GM21786 (cell line): Measurements from ENCODE around the gene KRTAP5-2.
"Not testable (repeated sequence)": the region's sequence is repeated elsewhere in the genome, so short reads cannot be mapped to it uniquely, and the experiment has no call there.

ENCODE experiments used
- ATAC-seq: cut with Tn5 transposase; IDR thresholded peaks from one replicate; pipeline ENCODE4 v1.9.1; 2021; ENCODE audit not compliant: unreplicated experiment

KRTAP5-2 gene

DNA sequence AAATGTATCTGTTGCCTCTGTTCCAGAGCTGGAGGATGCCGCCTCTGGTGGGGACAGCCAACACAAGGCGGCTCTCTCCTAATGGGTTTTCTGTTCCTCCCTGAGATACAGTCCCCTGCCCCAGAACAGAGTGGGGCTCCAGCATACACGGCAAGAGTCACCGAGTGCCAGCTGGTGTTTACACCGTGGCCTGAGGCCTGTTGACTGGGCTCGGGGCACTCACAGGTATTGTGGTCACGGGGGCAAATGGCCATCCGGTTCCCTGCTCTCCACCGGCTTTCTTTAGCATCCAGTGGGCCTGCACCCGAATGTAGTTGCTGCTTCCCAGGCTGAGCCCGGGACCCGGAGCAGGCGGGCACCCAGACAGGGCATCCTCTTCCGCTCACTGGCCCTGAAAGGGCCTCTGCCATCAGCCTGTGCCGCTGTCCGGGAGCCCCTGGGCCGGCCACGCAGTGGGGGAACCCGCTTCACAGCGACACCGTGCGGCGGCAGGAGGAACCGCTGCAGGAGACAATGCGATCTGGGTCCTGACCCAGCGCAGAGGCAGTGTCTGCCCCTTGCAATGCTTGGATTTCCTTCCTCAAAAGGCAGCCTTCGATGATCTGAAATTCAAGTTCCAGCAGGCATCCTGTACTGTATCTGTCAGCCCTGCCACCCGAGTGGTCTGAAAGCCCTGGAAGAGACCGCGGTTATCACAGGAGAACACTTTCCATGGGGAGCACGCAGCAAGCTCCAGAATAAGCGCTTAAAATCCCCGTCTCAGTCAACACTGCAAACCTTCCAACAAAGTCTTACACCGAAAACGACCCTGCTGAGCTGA is 30.6 kb upstream of the KRTAP5-2 start:
- ATAC-seq, result peak; percentile 65

GRCh38 chr11:1625541-1625940 is 27.4 kb upstream of the KRTAP5-2 start:
- no peak for ATAC-seq

DNA sequence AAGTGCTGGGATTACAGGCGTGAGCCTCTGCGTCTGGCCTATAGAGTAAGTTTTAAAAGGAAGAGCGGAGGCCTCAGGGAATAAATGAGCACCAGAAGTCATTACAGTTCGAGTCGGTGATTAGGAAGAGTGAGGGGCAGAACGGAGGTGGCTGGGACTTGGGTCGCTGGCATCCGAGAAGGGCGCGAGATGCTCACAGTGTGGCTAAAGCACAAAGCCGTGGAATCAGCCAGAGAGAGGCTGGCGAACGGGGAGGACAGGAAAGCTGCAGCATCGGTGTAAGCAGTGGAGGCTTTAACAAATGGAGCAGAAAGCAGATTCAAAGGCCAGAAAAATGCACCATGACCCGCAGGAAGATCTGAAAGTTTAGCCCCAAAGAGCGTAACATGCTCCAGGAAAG is 26.5 kb upstream of the KRTAP5-2 start:
- no peak for ATAC-seq

DNA sequence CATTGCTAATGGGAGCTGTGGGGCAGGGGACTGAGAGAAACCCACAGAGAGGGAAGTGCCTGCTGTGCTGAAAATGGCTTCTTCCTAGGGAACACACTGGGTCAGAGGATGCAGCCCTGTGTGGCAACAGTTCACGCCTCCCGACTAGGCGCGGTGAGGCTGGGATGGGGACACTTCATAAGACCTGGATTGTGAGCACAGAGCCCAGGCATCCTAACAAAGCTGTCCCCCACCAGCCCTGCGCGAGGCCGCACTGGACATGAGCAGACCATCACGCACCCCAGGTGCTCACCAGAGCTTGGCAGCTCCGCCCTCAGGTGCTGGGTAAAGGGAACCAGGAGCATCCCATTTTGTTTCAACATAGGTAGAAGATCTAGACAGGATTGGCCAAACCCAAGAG is 25.6 kb upstream of the KRTAP5-2 start:
- ATAC-seq, result no peak

DNA sequence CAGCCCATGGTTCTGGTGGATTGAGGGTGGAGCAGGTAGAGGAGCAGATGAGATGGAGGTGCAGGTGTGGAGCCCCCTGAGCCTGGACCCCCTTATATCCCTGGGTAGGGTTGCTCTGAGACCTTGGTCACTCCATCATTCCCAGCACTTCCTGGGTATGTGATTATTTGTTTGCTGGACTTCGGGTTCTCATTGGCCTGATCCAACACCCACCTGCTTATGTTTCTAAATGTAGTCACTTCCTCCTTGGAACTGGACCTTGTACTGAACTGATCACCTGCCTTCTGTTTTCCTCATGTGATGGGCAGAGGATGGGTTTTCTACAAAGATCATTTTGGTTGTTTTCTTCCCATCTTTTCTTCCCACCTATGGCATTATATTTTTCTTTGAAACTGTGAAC is 24.0 kb upstream of the KRTAP5-2 start, which contains the start of gene KRTAP5-4:
TSS of gene KRTAP5-4 (minus strand) at position 53 of the 400 bp plus-strand sequence. CDS start at position 8, 45 bp downstream.
- ATAC-seq, result no peak

DNA sequence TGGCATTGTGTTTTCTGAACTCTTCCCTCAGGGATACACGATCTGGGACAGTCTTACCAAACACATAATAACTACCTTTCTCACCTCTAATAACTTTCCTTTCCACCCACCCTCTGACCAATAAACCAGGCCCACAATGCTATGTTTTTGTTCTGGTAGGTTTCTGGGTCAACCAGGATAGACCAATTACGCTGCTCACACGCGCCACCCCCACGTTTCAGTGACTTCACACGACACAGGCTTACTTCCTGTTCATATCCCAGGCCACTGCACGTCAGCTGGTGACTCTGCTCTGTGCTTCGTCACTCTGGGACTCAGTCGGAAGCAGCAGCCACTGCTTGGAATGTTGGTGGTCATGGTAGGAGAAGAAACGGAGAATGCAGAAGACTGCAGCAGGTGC is 21.4 kb upstream of the KRTAP5-2 start:
- ATAC-seq, result no peak

GRCh38 chr11:1618231-1618630 is 20.1 kb upstream of the KRTAP5-2 start:
- no peak for ATAC-seq

DNA sequence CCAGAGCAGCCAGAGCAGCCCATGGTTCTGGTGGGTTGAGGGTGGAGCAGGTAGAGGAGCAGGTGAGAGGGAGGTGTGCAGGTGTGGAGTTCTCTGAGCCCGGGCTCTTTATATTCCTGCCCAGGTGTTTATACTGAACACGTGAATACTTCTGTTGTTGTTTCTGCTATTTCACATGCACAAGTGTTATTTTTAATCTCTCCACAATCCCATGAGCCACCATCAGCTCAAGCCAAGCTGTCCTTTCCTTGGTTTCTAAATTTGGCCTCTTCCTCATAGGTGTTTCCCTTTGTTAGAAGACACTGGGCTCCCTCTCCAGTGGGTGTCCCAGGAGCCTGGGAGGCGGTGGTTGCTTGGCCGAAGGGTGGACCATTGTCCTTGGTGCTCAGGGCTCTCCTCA is 10.3 kb upstream of the KRTAP5-2 start, which contains the start of gene KRTAP5-3:
TSS of gene KRTAP5-3 (minus strand) at position 101 of the 400 bp plus-strand sequence. CDS start at position 23, 78 bp downstream.
- no peak for ATAC-seq

GRCh38 chr11:1607901-1608300 is 9.8 kb upstream of the KRTAP5-2 start:
- not testable (repeated sequence) for ATAC-seq

DNA sequence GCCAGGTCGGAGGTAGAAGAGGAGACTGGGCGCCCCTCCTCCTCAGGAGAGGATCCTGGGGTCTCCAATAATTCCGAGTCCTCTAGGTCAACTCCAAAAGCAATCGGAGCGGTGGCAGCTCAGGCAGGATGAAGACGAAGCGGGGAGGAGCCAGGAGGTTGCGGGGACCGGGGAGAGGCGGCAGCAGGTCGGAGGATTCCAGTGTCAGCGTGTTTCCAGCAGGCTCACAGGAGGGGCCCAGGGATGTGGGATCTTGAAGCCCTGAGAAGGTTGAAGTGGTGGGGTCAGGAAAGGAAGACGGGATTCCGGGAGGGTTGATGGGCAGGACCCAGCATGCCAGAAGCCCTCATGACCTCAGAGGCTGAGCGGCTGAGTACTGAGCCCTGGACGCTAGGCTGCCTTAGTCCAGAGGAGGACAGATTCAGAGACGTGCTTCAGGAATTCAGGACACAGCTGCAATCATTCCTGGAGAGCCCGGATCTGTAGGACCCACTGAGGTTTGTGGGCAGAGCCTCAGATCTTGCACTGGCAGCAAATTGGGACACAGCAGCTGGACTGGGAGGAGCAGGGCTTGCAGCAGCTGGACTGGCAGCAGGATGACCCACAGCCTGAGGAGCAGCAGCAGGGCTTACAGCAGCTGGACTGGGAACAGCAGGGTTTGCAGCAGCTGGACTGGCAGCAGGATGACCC is 9.2 kb upstream of the KRTAP5-2 start:
- ATAC-seq, result not testable (repeated sequence)

DNA sequence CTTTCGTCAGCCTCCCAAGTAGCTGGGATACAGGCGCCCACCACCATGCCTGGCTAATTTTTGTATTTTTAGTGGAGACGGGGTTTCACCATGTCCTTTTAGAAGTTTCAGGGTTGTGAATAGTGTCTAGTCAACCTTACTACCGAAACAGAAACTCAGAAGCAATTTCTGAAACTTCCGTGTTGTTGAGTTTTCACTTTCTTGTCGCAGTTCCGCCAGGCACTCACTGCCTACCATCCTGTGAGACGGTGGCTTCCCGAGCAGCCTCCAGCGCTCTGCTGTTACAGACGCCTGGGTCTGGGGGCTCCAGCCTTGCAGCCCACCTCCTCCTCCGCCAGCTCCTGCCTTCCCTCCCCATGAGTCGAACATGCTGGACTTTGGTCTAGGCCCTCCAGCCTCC is 7.8 kb upstream of the KRTAP5-2 start:
- peak; percentile 99 for ATAC-seq

DNA sequence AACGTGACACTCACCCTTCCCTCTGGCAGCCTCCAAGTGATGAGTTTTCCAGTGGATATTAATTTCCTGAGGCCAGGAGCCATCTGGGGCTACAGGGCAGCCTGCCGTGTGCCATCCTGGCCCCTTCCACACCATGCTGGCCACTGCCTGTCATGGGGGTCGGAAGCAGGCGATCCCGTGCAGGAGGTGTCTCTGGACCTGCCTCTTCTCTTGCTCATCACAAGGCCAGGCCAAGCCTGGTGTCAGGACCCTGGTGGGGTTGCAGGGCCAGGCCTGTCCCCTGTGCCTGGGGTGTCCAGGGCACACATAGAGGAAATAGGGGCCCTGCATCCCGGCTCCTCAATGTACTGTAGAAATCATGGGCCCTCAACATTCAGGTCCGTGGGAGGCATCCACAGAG is 6.6 kb upstream of the KRTAP5-2 start:
- no peak for ATAC-seq

- no peak for ATAC-seq
Measured at GRCh38 chr11:1604181-1604580, 6.1 kb upstream of the KRTAP5-2 start.

DNA sequence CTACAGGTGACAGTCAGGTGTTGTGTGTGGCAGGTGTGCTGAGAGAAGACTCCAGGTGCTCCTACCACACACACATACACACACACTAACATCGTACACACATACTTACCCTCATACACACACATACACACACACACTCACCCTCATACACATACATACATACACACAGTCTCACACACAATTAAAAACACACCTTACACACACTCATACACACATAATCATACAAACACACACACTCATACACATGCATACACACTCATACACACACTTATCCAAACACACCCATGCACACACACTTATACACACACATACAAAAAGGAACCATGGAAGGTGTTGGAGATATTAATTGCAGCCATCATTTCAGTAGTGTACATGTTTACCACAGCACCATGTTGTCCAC is 5.5 kb upstream of the KRTAP5-2 start:
- no peak for ATAC-seq

- ATAC-seq, result not testable (repeated sequence)
Measured at GRCh38 chr11:1601663-1602062, 3.6 kb upstream of the KRTAP5-2 start.

- ATAC-seq, result no peak
Measured at GRCh38 chr11:1600626-1601025, 2.5 kb upstream of the KRTAP5-2 start.

DNA sequence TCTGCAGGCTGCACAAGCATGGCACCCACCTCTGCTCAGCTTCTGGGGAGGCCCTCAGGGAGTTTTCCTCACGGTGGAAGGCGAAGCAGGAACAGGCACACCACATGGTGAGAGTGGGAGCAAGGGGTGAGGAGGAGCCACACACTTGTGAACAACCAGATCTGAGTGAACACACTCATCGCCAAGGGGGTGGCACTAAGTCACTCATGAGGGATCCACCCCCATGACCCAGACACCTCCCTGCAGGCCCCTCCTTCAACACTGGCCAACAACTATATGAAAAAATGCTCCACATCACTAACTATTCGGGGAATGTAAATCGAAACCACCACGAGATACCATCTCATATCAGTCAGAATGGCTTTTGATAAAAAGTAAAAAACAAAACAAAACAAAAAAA is 722 bp upstream of the KRTAP5-2 start:
- ATAC-seq, result no peak

GRCh38 chr11:1598406-1598805 is 312 bp upstream of the KRTAP5-2 start:
- not testable (repeated sequence) for ATAC-seq

GRCh38 chr11:1597331-1597993 is 632 bp downstream of the KRTAP5-2 start:
- no peak for ATAC-seq

DNA sequence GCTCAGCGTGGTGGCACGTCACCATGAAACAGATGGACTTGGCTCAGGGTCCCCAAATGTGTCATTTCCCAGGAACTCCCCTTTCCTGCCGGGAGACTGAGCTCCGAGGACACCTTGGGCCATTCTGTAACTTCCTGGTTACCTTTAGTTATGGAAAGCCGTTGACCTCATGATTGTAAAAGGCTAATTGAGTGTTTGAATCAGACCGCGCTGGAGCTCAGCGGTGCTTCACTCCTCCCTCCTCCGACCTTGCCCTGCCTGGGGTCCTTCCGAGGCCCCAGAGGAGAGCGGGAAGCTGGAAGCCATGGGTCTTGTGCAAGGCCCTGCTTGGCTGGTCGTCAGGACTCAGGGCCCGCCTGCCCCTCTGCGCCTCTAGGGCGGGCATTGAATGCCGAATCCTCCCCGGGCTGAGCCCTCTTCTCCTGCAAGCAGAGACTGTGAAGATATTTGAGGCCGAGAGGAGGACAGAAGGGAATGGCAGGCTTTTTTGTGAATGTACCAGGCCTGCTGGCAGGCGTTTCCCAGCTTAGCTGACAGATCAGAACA is 1.4 kb downstream of the KRTAP5-2 start:
- ATAC-seq, result not testable (repeated sequence)

DNA sequence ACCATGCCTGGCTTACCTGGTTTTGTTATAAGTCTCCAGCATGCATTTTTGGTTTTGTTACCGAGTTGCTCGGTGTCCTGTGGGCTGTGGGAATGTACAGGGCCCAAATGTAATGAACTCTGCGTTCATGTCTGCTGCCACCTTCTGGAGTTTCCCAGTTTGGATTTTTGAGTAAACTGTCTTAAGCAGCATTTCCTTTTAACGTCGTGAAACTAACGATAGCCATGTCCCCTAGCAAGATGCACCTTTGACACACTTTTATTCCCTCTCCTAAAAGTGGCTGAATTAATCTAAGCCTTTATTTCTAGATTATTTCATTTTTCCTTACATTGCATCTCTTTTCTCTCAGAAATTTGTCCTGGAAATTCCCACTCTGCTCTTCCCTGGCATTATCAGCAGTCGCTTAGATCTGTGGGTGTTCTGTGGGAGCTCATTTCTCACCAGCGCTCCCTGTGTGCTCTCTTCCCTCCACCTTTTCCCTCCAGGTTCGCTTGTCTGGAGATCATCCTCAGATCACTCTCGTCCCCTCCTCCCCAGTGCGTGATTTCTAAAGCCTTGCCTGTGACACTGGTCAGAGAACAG is 2.0 kb downstream of the KRTAP5-2 start:
- not testable (repeated sequence) for ATAC-seq
